ENCODE results near the gene SCARF1. TPM values are rescaled to one million over a fixed set of nuclear protein-coding genes. Genes with fewer than 3 reads are reported as not detected.
"Not testable (repeated sequence)": the region's sequence is repeated elsewhere in the genome, so short reads cannot be mapped to it uniquely, and the experiment has no call there.

The SCARF1 gene
- total RNA-seq, 1 donor from 2014 or later, result 41.0 TPM

GRCh38 chr17:1653735-1654134 is 8.2 kb upstream of the SCARF1 start:
- no peak for DNase-seq (ENCODE audit: low read depth)
- H3K36me3 ChIP-seq (ENCODE audit: control insufficient read depth, insufficient read depth, low read length), result peaks cover 9% of the 10 kb centered on the region
- no peak overlapping the region for H3K4me3 ChIP-seq (ENCODE audit: low read depth, low read length)

GRCh38 chr17:1652794-1653193 is 7.3 kb upstream of the SCARF1 start:
- DNase-seq (ENCODE audit: low read depth); H3K36me3 ChIP-seq (ENCODE audit: control insufficient read depth, insufficient read depth, low read length); H3K4me3 ChIP-seq (ENCODE audit: low read depth, low read length); H3K27me3 ChIP-seq (ENCODE audit: control insufficient read depth, insufficient read depth, low read length): not testable (repeated sequence)

More at GRCh38 chr17:1653735-1654134, 8.2 kb upstream of the SCARF1 start:
- no peaks in the 10 kb centered on the region for H3K27me3 ChIP-seq (ENCODE audit: control insufficient read depth, insufficient read depth, low read length)
- no peak for TF ChIP-seq CTCF (IDR thresholded peaks at IDR 0.05; ENCODE audit: insufficient read depth, low read length, poor library complexity, severe bottlenecking)

GRCh38 chr17:1651559-1651844 is 6.0 kb upstream of the SCARF1 start:
- Histone ChIP-seq H3K27me3 (ENCODE audit: control insufficient read depth, insufficient read depth, low read length) (no peaks in the 10 kb centered on the region), H3K4me3 (ENCODE audit: low read depth, low read length) (no peak overlapping the region), H3K36me3 (ENCODE audit: control insufficient read depth, insufficient read depth, low read length) (peaks cover 9% of the 10 kb centered on the region)
- DNase-seq (ENCODE audit: low read depth), result no peak
- TF ChIP-seq CTCF (IDR thresholded peaks at IDR 0.05; ENCODE audit: insufficient read depth, low read length, poor library complexity, severe bottlenecking), result no peak

GRCh38 chr17:1650731-1651558 is 5.4 kb upstream of the SCARF1 start:
- DNase-seq (ENCODE audit: low read depth), result no peak
- H3K36me3 ChIP-seq (ENCODE audit: control insufficient read depth, insufficient read depth, low read length), result peaks cover 9% of the 10 kb centered on the region
- no peaks in the 10 kb centered on the region for H3K27me3 ChIP-seq (ENCODE audit: control insufficient read depth, insufficient read depth, low read length)
- TF ChIP-seq CTCF (IDR thresholded peaks at IDR 0.05; ENCODE audit: insufficient read depth, low read length, poor library complexity, severe bottlenecking), result no peak
- H3K4me3 ChIP-seq (ENCODE audit: low read depth, low read length), result no peak overlapping the region

- DNase-seq (ENCODE audit: low read depth), result no peak
- Histone ChIP-seq H3K4me3 (ENCODE audit: low read depth, low read length) (peak within 1 kb of the TSS; percentile 48), H3K36me3 (ENCODE audit: control insufficient read depth, insufficient read depth, low read length) (peaks cover 9% of the 10 kb centered on the region), H3K27me3 (ENCODE audit: control insufficient read depth, insufficient read depth, low read length) (no peaks in the 10 kb centered on the region)
- TF ChIP-seq CTCF (IDR thresholded peaks at IDR 0.05; ENCODE audit: insufficient read depth, low read length, poor library complexity, severe bottlenecking), result no peak
These were observed 4.4 kb upstream of the SCARF1 start, which contains the start of gene RILP for GRCh38 chr17:1649844-1650501. Gene RILP (minus strand): TSS chr17:1649866. CDS start chr17:1649804, 62 bp downstream.

GRCh38 chr17:1648963-1649843 is 3.7 kb upstream of the SCARF1 start:
- Histone ChIP-seq H3K27me3 (ENCODE audit: control insufficient read depth, insufficient read depth, low read length) (no peaks in the 10 kb centered on the region), H3K4me3 (ENCODE audit: low read depth, low read length) (peak overlapping the region; percentile 48), H3K36me3 (ENCODE audit: control insufficient read depth, insufficient read depth, low read length) (peaks cover 9% of the 10 kb centered on the region)
- DNase-seq (ENCODE audit: low read depth), result no peak
- peak; percentile 87 for TF ChIP-seq CTCF (IDR thresholded peaks at IDR 0.05; ENCODE audit: insufficient read depth, low read length, poor library complexity, severe bottlenecking)
